NOMO-1 treated with dmso at 0.1 percent for 144 hours (cell line): ENCODE measurements around the gene CHTF18.
"Not testable (repeated sequence)": the region's sequence is repeated elsewhere in the genome, so short reads cannot be mapped to it uniquely, and the experiment has no call there.

Experiments used
- DNase-seq: peaks from one replicate; lab custom pipeline; 2025; ENCODE audit not compliant: unreplicated experiment; lab: John Stamatoyannopoulos, UW

Gene CHTF18

DNA sequence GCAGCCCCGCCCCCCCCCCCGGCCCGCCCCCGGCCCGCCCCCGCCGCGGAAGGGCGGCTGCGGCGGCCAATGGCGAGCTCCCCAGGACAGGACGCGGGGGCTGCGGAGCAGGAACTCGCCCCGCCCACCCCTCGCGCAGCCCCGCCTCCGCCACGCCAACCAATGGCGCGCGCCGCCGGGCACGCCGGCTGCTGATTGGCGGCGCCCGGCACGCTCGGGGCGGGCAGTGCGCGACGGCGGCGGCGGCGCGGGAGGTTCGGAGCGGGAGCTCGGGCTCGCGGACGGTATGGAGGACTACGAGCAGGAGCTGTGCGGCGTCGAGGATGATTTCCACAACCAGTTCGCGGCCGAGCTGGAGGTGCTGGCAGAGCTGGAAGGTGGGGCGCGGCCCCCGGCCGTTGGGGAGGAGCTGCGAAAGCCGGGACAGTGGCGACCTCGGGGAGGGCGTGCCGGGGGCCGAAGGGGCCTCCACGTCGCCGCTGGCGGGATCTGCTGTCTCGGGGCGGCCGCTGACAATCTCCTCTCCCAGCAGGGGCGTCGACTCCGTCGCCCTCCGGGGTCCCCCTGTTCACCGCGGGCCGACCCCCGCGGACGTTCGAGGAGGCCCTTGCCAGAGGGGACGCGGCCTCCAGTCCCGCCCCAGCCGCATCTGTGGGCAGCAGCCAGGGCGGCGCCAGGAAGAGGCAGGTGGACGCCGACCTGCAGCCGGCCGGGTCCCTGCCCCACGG is at the start of gene CHTF18:
TSS of gene CHTF18 (plus strand) at position 222 of the 728 bp plus-strand sequence. CDS start at position 287, 65 bp downstream.
- peak; percentile 85 for DNase-seq

DNA sequence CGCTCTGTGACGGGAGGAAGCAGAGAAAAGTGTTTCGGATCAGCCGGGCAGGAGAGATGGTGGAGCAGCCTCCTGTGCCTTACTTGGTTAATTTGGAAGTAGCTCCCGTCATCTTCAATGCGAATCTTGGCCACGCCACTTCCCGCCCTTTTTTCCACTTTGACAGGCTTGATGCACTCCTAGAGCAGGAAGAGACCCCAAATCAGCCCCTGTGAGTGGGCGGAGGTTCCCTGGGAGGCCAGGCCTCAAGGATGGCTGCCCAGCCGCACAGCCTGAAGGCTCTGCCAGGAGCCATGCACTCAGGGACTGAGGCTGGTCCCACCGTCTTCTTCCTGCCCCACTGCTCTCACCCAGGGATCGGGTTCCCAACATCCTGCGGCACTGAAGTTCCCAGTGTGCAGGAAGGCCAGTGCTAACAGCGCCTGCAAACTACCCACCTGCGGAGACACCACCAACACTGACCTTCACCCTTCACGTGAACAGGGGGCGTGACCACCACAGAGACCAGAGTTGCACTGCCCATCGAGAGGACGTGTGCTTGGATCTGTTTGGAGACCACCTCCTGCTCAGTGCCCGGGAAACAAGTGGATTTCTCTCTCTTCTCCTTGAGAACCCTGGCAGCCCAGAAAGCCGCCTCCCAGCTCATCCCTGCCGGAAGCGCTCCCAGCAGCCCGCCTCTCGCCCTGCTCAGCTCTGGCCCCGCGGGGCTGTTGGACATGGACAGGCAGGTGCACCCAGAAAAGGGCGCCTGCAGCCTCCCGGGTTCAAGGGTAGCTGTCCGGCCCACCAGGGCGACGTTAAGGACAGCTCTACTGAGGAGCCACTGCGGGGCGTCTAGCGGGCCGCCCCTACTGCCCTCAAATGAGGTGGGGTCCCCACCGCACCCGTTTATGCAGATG is 48.6 kb upstream of the CHTF18 start:
- DNase-seq = no peak

DNA sequence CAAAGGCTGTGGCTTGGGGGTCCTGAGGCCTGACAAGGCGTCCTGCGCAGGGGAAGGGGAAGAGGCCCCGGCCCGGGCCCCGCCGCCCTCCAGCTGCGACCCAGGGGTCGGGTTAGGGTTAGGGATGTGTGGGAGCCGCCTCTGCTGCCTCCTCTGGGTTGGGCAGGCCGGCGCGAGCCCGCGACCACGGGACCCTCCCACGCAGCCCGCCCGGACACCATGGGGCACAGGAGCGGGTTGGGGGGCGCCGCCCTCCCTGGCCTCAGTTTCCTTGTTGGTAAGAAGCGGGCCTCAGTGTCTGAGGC is 48.0 kb upstream of the CHTF18 start:
- no peak for DNase-seq

DNA sequence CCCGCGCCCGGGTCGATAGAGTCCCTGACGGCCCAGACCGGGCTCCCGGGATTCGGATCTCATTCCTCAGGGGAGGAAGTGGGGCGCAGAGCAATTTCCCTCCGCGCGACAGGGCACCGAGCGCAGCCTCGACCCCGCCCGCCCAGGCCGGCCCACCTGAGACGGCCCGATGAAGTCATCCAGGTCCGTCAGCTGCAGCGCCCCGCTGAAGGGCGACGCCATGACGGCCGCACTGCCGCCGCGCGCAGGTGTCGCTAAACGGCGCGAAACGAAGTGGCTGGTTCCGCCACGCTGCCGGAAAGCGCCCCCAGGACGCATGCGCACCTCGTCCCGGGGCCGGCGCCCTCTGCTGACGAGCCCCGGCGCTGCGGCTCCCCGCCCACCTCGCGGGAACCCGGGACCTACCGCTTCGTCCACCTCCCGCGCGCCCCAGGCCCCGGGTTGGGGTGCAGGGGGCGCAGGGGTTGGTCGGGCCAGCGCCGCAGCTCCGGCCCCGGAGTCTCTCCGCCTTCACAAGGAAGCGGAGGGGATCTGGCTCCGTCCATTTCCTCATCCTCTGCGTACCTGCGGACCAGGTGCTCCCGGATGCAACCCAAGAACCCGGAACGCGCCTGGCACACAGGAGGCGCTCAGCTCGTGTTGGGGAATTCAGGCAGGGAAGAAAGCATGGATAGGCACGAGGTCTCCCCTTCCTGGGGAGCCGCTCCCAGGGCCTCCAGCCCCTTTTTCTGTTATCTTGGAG is 47.5 kb upstream of the CHTF18 start, which contains the start of gene CIAO3:
TSS of gene CIAO3 (minus strand) at position 234 of the 742 bp plus-strand sequence. CDS start at position 222, 12 bp downstream.
- peak; percentile 52 for DNase-seq

DNA sequence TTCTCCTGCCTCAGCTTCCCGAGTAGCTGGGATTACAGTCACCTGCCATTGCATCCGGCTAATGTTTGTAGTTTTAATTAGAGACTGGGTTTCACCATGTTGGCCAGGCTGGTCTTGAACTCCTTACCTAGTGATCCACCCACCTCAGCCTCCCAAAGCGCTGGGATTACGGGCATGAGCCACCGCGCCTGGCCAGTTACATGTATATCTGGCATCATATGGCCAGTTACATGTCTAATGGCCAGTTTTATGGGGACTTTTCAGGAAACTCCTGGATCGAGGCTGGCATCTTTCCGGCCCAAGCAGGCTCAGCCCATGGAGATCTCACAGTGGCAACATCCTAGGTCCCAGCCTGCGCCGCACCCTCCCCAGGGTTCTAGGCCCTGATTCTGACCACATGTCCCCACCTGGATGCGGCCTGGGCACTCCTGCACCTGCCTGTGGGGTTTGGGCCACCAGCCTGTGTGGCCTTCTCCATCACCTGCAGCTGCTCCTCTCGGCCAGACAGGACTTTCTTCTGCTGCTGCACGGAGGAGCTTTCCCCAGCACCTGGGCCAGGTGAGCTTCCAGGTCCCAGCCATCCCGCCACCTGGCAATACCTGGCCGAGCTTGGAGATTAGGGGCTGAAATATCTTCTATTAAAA is 46.3 kb upstream of the CHTF18 start:
- no peak for DNase-seq

DNA sequence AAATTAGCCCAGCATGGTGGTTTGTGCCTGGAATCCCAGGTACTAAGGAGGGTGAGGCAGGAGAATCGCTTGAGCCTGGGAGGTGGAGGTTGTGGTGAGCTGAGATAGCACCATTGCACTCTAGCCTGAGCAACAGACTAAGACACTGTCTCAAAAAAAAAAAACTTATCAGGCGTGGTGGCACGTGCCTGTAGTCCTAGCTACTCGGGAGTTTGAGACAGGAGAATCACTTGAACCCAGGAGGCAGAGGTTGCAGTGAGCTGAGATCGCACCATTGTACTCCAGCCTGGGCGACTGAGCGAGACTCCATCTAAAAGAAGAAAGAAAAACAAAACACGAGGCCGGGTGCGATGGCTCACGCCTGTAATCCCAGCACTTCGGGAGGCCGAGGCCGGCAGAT is 45.5 kb upstream of the CHTF18 start:
- DNase-seq = not testable (repeated sequence)

DNA sequence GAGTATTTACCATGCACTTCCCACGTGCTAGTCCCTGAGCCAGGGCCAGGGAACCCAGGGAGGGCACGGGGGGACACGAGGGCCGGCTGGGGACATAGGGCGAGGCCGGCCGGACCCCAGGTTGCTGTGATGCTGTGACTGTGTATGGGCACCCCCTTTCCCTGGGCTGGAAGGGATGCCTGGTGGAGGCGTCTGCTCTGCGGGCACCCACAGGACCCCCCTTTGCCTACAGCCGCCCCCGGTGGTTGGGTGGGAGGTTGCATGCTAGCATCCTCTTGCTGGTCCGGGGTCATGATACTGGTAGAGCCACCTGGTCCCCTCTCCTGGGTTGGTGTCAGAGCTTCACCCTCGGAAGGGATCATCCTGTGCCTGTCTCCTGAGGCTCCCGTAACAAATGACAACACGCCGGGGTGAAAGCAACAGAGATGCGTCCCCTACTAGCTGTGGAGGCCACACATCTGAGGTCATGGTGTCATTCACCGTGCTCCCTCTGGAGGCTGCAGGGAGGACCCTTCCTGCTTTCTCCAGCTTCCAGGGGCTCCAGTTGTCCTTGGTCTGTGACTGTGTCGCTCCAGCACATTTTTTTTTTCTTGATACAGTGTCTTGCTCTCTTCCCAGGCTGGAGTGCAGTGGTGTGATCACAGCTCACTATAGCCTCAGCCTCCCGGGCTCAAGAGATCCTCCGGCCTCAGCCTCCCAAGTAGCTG is 44.5 kb upstream of the CHTF18 start:
- DNase-seq = no peak

DNA sequence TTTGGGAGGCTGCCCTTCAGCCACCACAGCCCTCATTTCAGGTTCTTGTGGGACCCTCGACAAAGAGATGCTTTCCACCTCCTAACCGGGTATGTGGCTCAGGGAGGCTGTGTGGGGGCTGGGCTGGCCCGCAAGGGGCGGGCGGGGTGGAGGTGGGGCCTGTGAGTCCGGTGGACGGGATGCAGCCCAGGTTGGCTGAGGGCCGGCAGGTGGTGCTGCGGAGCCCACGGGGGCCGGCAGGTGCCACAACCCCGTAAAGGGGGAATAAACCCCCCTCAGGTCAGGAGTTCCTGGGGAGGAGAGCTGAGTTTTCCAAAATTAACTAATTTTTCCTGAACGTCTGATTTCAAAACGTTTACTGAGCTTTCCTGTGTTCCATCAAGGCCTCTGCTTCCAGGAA is 42.7 kb upstream of the CHTF18 start:
- no peak for DNase-seq

DNA sequence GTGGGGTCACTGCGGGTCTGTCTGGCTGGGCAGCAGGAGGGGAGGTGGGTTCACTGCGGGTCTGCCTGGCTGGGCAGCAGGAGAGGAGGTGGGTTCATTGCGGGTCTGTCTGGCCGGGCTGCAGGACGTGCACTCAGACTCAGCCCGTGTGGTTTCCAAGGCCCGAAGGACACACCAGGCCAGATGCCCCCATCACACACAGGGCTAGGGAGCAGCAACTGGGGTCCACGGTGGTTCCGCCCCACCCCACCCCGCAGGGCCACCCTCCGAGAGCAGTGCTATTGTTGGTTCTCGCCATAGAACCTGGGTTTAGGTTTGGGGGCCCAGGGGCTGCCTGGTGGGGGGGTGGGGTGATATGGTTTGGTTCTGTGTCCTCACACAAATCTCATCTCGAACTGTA is 41.8 kb upstream of the CHTF18 start:
- DNase-seq = no peak

DNA sequence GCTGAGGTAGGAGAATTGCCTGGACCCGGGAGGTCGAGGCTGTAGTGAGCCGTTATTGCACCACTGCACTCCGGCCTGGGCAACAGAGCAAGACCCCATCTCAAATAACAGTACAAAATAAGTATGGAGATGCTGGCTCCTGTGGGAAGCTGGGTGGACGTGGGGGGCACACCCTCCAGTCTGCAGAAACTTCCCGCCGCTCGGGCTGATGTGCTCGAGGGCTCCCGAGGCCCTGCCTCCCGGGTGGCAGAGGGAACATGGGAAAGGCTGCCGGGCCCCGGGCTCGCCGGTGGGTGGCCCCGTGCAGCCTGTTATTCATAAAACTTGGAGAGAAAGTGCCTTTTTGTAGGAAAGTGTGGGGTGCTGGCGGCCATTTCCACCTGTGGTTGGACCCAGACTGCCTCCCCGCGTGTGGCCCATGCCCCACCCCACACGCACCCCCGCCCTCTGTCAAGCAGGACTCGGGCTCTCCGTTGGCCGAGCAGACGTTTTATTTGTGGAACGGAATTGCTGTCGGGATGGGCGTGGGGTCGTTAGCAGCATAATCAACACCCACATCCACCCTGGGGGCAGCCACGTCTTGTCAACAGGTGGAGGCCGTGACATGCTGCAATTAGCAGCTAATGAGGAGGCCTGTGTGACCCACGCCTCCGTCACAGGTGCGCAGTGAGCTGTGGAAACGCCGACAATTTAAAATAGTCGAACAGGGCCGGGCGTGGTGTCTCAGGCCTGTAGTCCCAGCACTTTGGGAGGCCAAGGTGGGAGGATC is 40.3 kb upstream of the CHTF18 start:
- DNase-seq = no peak

DNA sequence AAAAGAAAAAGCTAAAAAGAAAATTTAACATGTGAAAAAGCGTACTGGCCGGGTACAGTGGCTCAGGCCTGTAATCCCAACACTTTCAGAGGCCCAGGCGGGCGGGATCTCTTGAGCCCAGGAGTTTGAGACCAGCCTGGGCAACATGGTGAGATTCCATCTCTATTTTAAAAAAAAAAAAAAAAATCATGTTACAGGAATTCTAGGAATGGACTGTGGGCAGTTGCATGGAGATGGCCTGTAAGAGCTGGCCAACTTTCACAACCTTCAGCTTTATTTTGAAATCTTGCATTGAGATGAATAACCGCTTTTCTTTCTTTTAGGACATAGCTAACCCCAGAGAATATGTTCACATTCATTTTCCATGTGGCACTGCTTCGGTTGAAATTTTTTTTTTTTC is 39.4 kb upstream of the CHTF18 start:
- DNase-seq = no peak

DNA sequence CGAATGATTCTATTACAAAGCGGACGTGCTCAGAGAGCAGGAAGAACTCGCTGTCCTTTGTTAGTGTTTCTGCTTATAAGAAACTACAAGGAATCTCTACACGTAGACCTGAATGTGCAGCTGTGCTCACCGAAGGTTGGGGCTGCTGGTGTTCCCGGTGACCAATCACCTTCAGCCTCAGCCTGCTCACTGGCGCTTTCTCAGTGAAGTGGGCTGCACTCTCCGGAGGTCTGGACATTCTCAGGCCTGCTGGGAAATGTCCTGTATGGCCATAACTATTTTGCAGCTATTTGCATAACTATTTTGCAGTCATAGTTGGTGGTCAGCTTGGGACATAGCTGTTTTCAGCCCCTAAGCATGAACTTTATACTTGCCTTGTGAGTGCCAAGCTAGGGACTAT is 37.9 kb upstream of the CHTF18 start:
- DNase-seq = no peak

DNA sequence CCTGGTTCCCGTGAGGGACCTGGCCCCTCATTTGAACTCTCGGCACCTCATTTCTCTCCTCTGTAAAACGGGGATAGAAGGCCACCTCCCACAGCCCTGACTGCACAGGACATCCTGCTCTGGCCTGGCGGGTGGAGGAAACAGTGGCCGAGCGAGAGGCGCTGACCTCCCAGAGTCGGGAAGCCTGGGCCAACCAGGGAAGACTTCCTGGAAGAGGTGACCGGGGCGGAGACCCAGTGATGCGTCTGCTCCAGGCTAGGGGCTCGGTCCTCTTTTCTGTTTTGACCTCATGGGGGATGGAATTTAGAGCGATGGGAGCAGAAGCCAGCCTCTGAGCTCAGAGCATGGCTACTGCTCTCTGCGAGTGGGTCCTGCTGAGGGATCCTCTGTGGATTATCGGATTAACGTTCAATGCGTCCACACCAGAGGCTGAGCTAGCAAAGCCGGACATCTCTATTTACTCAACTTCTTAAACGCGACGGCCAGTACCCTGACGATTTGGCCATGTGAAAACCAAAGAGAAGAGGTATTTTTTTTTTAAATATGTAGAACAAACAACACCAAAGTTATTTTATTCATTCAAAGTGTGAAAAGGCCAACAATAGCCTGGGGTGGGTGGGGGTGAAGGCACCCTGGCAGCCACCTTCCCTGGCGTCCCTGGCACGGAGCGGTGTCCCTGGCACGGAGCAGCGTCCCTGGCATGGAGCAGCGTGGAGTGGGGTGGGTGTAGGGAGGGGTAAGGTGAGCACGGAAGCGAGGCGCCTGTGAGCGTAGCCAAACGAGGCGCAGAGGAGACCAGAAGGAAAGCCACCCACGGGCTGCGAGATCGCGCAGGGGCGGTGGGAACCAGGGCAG is 37.0 kb upstream of the CHTF18 start:
- DNase-seq = no peak

DNA sequence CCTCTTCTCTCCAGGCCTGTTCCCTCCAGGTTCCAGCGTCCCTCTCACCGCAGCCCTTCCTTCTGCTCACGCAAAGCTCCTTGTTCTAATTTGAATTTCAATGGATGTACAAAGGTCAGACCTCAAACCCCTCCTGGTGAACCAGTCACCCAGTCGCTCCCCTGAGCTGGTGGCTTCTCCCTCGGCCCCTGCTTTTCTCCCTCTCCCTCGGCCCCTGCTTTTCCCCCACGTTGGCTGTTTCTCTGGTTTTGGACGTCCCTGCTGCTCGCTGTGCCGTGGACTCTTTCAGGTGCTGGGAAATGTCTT is 36.5 kb upstream of the CHTF18 start:
- no peak for DNase-seq

DNA sequence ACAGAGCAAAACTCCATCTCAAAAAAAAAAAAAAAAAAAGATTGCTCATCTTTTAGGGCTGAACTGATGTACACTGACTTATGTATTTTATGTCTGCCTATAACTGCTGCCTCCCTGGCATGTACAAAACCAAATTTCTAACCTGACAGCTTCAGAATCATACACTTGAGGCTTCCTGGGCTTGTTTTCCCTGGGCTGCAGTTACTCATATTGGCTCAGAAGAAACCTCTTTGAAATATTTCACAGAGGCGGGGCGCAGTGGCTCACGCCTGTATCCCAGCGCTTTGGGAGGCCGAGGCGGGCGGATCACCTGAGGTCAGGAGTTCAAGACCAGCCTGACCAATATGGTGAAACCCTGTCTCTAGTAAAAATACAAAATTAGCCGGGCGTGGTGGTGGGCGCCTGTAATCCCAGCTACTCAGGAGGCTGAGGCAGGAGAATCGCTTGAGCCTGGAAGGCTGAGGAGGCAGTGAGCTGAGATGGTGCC is 34.3 kb upstream of the CHTF18 start:
- DNase-seq = not testable (repeated sequence)

DNA sequence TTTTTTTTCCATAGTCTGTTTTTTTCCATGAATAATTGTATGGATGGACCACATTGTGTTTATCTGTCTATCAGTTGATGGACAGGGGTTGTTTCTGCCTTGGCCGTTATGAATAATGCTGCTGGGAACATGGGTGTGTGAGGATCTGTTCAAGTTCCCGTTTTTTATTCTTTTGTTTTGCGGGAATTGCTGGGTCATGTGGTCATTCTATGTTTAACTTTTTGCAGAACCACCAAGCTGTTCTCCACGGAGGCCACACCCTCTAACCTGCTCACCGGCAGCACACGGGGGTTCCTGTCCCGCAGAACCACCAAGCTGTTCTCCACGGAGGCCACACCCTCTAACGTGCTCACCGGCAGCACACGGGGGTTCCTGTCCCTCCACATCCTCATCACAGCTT is 33.8 kb upstream of the CHTF18 start:
- DNase-seq = peak; percentile 44

DNA sequence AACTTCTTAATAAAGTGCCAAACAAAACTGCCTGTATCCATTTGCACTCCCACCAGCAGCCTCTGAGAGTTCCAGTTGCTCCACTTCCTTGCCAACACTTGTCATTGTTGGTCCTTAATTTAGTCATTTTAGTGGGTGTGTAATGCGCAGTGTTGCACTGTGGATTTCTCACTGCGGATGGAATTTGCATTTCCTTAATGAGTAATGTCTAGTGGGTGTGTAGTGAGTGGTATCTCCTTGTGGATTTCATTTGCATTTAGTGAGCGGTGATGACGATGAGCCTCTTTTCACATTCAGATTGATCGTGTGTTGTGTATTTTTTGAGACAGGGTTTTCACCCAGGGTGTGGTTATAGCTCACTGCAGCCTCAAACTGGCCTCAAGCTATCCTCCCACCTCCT is 32.0 kb upstream of the CHTF18 start:
- no peak for DNase-seq

DNA sequence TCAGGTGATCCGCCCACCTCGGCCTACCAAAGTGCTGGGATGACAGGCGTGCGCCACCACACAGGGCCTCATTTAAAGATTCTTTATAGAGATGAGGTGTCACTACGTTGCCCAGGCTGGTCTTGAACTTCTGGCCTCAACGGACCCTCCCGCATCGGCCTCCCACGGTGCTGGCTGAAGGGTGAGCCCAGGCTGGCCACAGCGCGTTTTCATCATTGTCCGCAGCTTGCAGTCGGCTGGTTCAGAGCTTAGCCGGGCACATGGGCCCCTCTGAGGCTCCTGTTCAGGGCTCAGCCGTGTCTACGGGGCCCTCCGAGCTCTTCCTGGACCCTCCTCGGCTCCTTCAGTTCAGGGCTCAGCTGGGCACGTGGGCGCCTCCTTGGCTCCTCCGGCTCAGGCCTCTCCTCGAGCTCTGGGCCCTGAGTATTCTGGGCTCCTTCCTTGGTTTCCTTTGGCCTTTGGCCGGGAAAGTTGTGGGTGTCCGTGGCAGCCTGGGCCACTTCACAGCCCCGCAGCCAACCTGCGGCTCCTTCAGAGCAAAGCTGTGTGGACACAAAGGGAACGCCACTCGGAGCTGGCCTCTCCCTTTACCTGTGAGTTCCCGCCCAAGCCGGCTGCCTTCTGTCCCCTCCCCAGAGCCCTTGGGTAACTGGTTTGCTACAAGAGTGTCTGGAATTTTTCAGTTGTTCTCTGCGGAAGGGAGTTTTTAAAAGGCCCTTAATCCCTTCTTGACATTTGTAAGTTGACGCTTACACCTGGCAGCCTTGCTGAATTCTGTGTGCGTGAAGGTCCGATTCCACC is 29.1 kb upstream of the CHTF18 start:
- DNase-seq = no peak
